ENCODE results near the gene CELF1. TPM values are rescaled to one million over a fixed set of nuclear protein-coding genes. Genes with fewer than 3 reads are reported as not detected.

The CELF1 gene
- total and polyA plus RNA-seq, 9 of the 15 experiments (the other 6 are each of a cell fraction or from before 2014, with no cell fraction given): 11.3 to 142 (median 77.4) TPM

DNA sequence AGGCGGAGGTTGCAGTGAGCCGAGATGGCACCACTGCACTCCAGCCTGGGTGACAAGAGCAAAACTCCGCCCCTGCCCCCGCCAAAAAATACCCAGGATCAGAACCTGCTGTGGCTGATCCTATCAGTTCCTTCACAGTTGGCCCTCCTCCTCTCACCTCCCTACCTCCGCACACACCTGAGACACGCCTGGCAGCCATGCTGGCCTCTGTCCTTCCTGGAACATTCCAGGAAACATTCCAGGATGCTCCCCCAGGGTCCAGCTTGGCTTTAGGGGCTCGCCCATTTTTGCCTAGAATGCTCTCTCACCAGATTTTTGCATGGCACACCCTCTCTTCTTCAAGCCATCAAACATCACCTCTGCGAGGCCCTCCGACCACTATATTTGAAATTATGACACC lies 106.1 kb downstream of the CELF1 start (continued):
- TF ChIP-seq NR2C1 (IDR thresholded peaks at IDR 0.05): no peak
- TF ChIP-seq NR2C1 (tag; IDR thresholded peaks at IDR 0.05): no peak

DNA sequence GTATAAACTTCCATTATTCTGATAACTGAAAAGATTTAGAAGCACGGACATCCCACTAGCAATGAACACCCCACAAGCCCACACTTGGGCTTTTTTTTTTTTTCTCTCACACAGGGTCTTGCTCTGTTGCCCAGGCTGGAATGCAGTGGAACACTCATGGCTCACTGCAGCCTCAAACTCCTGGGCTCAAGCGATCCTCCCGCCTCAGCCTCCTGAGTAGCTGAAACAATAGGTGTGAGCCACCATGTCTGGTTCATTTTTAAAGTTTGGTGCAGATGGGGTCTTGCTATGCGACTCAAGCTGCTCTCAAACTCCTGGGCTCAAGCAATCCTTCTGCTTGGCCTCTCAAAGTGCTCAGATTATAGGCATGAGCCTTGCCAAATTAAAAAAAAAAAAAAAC lies 107.1 kb downstream of the CELF1 start:
- peak; percentile 94 for TF ChIP-seq ZNF121 (CRISPR knock-in tag; conservative IDR thresholded peaks at IDR 0.05)
- TF ChIP-seq ZNF274 (IDR thresholded peaks at IDR 0.05; ENCODE audit: borderline replicate concordance, low read depth, low read length): no peak
- no peak for TF ChIP-seq ATF7 (IDR thresholded peaks at IDR 0.05)
- no peak for TF ChIP-seq COPS2 (conservative IDR thresholded peaks at IDR 0.05)
- ATAC-seq (no peak), DNase-seq (ENCODE audit: extremely low read depth in 1 of 4, low spot score in 3 of 4) (no peak), FAIRE-seq (no peak)
- Histone ChIP-seq H4K20me1 (replicated peaks; ENCODE audit: control insufficient read depth, insufficient read depth, low read length) (no peaks in the 10 kb centered on the region), H2AFZ (ENCODE audit: low read depth, low read length) (no peak overlapping the region), H3K9ac (ENCODE audit: insufficient read depth in 1 of 2, low read depth in 2 of 2, low read length in 2 of 2) (peak overlapping the region in 1 of 2 experiments; percentile 45; a peak in 1 of 4 replicates), H3K9me1 (ENCODE audit: control insufficient read depth, insufficient read depth, low read length) (no peaks in the 10 kb centered on the region), H3K79me2 (ENCODE audit: control insufficient read depth, insufficient read depth, low read length) (no peaks in the 10 kb centered on the region), H3K9me3 (replicated peaks; ENCODE audit: control insufficient read depth, insufficient read depth, low read depth, low read length) (no peaks in the 10 kb centered on the region), H3K4me2 (ENCODE audit: insufficient read depth, low read length) (no peak overlapping the region), H3K4me1 (replicated peaks in 1 of 2; ENCODE audit: control insufficient read depth in 2 of 2, insufficient read depth in 2 of 2, low read length in 2 of 2) (peaks cover 0 to 19% of the 10 kb centered on the region in 2 experiments; a peak in 2 of 5 replicates), H3K27me3 (ENCODE audit: control insufficient read depth in 2 of 2, insufficient read depth in 2 of 2, low read length in 2 of 2) (no peaks in the 10 kb centered on the region), H3K4me3 (no peak overlapping the region), H3K27ac (ENCODE audit: extremely low read depth, low read depth, low read length) (no peak overlapping the region), H3K36me3 (ENCODE audit: control insufficient read depth, insufficient read depth, low read length) (no peaks in the 10 kb centered on the region)
- ChIA-PET CTCF (ENCODE audit: low intra/inter-chr PET ratio) (no interaction called here), POLR2A (interaction anchor here (0.6 to 0.8 kb wide), 2 partner anchors 14 to 112 kb away, joined by 3 read pairs; no protein-coding TSS in a partner anchor)
- in situ Hi-C loops (cut with MboI) (no loop called here), intact Hi-C loops (cut with micrococcal nuclease) (no loop called here)
- WGBS (ENCODE audit: insufficient coverage, low coverage, missing lambda C conversion rate): 46% methylated on average over 4 of the region's 4 CpGs
- BruUV-seq (replicated peaks): no TSS peak
